Stimulated activated CD4-positive, alpha-beta T cell treated with anti-CD3 and anti-CD28 coated beads, Interleukin-12 subunit alpha, Interleukin-12 subunit beta, amount 100 ng/mL, for 4 hours (primary cell): ENCODE results near the gene CAPN7.
A peak's percentile ranks its signal among the peaks of the same experiment; 100 is the strongest.
"Not testable (repeated sequence)": the region's sequence is repeated elsewhere in the genome, so short reads cannot be mapped to it uniquely, and the experiment has no call there.

ENCODE experiments used
- DNase-seq: peaks from one replicate; pipeline ENCODE4 v3.0.0-alpha.2; 2020

CAPN7 gene

DNA sequence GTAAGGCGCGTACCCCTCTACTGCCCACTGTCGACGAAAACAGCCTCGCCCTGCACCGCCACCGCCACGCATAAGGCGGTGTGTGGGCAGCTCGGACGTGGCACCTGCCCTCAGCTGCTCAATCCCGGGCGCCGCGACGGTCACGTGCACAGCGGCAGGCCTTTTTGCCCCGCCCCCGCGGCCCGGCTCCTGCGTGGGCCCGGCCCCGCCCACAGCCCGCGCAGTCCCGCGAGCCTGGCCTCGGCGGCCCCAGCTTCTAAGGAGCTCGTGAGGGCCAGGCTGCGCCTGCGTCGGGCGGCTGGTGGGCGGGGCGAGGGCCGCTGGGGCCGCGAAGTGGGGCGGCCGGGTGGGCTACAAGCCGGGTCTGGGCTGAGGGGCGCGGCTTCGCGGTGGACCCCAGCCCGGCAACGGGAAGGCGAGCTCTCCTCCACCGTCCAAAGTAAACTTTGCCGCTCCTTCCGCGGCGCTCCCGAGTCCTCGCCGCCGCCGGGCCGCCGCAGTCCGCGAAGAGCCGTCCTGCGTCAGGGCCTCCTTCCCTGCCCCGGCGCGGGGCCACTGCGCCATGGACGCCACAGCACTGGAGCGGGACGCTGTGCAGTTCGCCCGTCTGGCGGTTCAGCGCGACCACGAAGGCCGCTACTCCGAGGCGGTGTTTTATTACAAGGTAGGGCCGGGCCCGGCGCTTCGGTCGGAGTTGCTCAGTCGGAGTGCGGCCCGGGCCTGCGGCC is at the start of gene CAPN7:
CAPN7 (plus strand) TSS at position 313 of the 728 bp plus-strand sequence; CDS start at position 563, 250 bp downstream.
- peak; percentile 94 for DNase-seq

DNA sequence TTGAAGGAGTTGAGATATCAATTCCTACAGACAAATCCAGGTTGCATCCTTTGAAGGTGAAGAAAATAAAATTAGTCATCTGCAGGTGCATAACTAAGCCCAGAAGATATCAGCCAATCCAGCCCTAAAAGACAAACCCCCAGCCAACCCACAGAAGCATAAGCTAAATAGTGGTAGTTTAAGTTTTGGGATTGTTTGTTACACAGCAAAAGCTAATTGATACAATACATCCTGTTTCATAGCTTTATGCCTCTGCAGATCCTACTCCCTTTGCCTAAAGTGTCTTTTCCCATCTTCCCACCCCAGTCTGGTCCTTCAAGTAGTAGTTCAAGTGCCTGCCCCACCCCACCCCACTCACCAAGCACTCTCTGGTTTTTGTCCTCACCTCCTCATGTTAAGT is 48.6 kb upstream of the CAPN7 start:
- no peak for DNase-seq

DNA sequence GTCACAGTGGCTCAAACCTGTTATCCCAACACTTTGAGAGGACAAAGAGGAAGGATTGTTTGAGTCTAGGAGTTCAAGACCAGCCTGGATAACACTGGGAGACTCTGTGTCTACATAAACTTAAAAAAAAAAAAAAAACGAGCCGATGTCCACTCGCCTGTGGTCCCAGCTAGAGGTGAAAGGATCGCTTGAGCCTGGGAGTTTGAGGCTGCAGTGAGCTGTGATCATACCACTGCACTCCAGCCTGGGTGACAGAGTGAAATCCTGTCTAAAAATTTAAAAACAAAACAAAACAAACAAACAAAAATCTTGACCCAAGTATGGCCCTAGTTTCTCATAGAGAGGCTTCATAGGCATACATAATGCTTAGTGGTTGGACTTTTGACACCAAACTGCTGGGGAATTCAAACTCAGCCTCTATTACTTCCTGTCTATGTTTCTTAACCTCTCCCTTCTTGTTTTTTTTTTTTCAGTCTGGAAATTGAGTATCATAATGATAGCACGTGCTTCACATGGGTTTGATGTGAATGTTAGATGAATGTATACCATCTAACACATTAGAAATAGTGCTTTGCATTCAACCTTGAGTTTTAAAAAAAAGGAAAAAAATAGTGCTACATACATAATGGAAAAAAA is 46.4 kb upstream of the CAPN7 start:
- DNase-seq = no peak

DNA sequence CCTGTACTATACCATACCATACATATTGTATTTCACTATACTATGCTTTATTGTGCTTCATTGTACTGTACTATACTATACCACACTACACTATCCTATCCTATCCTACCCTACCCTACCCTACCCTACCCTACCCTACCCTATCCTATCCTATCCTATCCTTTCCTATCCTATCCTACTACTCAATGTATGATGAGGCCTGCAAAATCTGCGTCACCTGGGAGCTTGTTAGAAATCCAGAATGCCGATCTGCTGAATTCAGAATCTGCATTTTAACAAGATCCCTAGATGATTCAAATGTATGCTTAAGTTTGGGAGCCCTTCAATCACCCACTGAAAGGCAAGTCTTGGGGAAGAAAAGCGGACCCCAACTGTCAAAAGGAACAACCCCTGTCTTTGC is 45.4 kb upstream of the CAPN7 start:
- DNase-seq = no peak

DNA sequence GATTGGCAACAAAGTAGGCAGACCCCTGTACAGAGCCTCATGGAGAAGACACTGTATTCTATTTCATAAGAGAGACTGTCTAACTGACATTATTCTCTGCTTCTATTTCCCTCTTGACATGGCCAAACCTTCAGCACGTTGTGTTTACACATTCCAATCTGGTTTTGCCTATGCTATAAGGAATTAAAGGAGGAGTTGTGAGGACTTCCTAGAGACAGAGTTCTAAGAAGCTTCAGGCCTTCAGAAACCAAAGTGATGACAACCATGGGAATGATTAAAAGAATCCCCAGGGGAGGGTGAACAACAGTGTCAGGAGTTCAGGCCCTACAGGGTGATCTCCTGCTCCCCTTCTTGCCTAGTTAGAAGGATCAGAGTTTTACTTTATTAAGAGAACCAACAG is 44.9 kb upstream of the CAPN7 start:
- DNase-seq = no peak

DNA sequence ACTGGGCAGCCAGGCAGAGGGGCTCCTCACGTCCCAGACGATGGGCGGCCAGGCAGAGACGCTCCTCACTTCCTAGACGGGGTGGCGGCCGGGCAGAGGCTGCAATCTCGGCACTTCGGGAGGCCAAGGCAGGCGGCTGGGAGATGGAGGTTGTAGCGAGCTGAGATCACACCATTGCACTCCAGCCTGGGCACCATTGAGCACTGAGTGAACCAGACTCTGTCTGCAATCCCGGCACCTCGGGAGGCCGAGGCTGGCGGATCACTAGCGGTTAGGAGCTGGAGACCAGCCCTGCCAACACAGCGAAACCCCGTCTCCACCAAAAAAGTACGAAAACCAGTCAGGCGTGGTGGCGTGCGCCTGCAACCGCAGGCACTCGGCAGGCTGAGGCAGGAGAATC is 42.4 kb upstream of the CAPN7 start:
- DNase-seq = not testable (repeated sequence)

DNA sequence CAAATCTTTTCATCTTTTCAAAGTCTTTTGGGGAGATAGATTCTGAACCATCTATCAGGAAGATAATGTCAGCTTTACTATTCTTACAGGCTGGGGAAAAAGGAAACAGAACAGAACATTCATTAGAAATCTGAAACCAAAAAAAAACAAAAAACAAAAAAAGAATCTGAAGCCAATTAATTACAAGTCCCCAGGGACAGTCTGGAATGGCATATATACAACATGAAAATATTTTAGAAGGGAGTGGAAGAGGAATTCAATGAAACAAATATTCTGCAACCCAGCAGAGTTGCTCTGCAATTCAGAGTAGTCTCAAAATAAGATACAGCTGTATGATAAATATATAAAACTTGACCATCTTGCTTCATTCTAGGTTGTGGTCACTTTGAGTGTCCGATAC is 41.7 kb upstream of the CAPN7 start:
- no peak for DNase-seq

DNA sequence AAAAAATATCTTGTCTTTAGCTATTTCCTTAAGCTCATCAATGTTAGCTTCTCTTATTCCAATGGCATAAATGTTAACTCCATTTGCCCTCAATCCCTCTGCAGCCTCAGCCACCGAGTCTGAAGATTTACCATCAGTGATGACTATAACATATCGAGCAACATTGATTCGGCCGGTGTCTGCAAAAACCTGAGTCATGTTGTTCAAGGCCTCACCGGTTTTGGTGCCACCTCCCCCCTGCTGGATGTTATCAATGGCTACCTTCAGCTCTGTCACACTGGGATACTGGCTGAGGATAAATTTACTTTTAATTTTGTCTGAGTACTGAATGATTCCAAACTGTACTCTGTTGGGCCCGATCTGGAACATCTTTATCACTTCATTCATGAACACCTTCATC is 41.0 kb upstream of the CAPN7 start:
- DNase-seq = no peak

DNA sequence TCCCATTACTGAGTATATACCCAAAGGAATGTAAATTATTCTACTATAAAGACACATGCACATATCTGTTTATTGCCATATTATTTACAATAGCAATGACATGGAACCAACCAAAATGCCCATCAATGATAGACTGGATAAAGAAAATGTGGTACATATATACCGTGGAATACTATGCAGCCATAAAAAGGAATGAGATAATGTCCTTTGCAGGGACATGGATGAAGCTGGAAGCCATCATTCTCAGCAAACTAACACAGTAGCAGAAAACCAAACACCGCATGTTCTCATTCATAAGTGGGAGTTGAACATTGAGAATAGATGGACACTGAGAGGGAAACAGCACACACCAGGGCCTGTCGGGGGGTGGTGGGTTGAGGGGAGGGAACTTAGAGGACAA is 39.7 kb upstream of the CAPN7 start:
- DNase-seq = not testable (repeated sequence)

DNA sequence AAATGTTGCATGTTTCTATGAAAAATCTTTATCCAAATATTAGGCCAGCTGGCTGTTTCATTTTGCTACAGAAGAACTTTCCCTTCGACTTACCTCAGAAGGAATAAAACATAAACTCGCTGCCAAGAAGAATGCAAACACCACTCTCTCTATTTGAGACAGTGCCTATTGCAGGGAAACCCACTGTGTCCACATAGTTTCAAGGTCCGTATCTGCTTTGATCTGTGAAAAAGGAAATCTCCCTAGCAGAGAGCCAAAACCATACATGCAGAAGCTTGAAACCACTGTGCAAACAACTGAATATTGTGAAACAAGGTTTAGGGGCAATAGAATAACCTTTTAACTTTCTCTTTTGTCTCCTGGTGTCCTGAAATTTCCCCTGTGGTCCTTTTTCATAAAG is 35.0 kb upstream of the CAPN7 start:
- no peak for DNase-seq

DNA sequence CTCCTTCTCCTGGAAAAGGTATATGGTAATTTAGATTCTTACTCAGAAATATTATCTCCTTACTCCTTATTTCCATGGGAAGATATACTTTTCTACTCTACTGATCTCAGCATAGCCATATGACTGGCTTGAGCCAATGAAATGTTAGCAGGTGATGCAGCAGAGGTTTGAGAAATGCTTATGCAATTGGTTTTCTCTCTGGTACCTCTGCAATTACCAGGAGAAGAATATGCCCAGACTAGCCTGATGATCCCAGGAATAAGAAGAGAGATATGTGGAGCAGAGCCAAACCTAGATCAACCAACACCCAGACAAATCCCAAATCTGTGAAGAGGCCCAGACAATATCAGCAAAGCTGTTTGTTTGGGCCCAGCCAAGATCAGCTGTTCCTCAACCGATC is 33.2 kb upstream of the CAPN7 start:
- DNase-seq = no peak

DNA sequence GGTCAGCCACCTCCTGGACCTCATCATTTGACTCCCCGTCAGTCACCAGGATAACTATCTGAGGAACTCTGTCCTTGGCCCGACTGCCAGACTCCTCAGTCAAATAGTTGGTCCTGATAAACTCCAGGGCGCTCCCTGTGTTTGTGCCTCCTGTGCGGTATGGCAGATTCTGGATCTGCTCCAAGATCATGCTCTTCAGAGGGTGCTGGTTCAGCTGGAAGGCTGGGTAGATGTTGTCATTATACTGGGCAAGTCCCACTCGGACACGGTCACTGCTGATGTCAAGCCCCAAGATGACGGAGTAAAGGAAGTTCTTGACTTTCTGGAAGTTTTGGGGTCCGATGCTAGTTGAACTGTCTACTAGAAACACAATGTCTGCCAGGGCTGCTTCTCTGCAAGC is 31.1 kb upstream of the CAPN7 start:
- DNase-seq = no peak

DNA sequence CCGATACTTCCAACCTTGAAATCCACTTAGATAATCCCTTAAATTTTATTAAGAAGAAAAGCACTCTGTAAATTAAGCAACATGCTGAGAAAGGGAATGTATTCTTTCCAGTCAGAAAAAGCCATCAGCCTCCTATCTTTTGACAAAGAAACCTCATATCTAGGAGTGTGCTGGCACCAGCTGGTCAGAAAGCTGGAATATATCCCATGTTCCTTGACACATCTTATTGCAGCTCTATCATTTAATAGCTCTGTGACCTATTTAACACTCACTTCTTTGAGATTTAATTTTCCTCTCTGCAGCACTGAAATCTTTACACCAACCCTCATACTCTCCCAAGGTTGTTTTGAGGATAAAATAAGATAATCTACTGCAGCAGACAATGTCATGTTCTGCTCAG is 30.4 kb upstream of the CAPN7 start:
- no peak for DNase-seq

DNA sequence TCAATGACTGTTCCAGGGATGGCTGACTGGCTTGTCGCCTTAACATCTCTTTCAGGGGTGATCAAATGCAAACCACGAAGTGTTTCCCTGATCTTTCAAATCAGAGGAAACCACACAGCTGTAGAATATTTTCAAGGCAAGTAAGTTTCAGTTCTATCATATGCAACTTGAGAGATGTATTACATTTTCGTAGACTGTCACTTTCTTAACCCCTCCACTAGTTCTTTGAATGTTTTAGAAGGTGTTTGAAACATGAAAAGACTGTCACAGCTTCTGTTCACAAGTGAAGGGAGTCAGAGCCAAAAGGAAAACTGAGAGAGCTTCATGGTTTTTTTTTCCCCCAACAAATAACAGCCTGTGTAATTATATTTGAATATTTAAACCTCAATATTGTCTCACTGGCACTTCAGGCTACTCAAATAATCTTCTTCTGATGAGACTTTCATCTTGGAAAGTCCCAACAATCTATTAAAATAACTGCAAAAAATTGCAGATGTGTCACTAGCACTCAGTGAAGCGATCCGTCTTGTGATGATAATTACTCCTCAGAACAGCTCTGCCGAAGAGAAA is 25.9 kb upstream of the CAPN7 start:
- no peak for DNase-seq

DNA sequence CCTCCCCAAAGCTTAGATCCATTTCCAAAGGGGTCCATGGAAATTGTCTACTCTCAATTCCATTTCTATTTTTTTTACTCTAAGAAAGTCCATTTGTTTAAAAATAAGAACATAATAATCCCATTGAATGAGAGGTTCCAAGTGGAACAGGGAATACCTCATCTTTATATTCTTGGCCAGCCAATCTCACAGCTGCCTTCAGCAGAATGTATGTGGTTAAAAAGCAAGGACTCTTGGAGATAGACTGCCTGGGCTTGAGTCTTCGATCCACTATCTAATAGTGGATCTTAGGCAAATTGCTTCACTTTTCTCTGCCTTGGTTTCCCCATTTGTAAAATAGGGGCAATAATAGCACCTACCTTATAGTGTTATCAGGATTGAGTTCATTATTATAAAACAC is 24.5 kb upstream of the CAPN7 start:
- DNase-seq = no peak

DNA sequence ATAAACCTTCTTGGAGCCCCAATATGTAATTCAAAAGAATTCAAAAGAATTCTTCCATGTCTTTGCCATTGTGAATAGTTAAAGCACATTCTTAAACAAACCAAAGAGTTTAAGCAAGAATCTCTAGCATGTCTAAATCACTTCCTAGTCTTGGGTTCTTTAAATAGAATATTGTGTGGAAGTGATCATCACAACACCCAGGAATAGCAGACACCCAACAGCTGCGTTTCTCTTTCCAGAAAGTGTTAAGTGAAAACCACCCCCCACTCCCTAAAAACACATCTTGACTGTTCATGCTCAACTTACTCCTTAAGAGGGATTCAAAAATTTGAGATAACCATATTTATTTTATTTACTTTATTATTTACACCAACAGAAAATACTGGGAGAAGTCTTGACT is 24.1 kb upstream of the CAPN7 start:
- DNase-seq = no peak

DNA sequence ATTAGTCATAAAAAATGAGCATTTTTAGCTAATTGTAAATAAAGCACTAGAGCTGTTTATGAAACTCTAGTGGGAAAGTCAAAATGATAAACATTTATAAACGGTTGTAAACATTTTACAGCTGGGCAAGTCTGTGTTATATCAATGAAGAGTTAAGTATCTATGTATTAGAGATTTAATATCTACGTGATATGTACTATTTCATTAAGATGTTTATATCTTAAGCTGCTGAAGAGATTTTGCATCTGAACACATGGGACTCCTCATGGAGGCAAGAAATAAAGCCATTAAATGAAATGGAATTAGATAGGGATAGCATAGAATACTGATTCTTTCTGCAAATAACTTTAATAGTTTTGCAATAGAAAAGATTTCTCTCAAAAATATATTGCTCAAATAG is 23.0 kb upstream of the CAPN7 start:
- no peak for DNase-seq

DNA sequence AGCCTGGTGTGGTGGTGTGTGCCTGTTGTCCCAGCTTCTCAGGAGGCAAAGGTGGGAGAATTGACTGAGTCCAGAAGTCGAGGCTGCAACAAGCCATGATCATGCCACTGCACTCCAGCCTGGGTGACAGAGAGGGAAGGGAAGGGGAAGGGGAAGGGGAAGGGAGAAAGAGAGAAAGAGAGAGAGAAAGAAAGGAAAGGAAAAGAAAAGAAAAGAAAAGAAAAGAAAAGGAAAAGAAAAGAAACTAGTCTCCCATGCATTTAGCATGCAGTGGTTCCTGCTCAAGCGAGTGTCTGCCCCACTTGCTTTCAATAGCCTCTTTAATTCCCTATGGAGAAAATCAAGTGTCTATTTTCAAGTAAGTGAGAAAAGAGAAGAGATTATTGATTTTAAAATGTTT is 20.6 kb upstream of the CAPN7 start:
- DNase-seq = no peak

DNA sequence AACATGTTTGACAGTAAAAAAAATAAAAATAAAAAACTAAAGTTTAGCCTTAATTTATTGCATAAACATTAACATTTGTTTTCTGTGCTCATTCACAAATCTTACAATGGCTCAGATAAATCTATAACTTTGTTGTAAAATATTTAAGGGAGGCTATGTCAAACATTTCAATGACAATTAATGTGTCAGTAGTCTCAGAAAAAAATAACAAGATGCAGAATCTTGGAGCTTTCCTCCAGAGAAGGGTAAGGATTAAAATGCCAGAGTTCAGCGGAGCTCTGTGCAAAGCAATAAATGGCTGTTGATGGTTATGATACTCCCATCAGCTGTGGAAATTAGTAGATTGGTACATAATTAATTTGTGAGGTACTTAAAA is 20.0 kb upstream of the CAPN7 start:
- no peak for DNase-seq

DNA sequence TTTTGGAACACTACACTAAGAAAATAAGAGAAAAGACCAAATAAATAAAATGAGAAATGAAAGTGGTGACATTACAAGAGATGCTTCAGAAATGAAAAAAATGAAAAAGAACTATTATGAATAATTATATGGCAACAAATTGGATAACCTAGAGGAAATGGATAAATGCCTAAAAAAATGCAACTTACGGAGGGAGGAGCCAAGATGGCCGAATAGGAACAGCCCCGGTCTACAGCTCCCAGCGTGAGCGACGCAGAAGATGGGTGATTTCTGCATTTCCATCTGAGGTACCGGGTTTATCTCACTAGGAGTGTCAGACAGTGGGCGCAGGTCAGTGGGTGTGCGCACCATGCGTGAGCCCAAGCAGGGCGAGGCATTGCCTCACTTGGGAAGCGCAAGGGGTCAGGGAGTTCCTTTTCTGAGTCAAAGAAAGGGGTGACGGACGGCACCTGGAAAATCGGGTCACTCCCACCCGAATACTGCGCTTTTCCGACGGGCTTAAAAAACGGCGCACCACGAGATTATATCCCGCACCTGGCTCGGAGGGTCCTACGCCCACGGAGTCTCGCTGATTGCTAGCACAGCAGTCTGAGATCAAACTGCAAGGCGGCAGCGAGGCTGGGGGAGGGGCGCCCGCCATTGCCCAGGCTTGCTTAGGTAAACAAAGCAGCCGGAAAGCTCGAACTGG is 19.4 kb upstream of the CAPN7 start:
- DNase-seq = not testable (repeated sequence)

DNA sequence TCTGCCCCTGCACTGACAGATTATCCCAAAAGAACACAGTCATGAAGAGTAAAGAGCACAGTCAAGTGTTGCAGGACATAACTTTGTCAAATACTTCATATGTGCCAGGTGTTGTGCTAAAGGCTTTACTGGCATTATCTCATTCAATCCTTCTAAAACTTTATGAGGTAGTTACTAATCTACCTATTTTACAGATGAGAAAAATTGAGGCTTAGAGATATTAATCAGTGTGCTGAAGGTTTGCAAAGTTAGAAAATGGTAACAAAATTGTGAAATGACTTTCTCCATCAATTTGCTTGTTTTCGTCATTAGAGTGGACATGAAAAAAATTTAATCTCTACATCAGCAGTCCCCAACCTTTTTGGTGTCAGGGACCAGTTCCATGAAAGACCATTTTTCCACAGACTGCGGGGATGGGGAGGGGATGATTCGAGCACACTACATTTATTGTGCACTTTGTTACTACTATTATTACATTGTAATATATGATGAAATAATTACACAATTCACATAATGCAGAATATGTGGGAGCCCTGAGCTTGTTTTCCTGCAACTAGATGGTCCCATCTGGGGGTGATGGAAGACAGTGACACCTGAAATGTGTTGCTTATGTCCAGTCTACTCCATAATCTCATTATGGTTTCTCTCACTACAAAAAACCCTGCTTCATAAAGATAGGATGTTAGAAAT is 8.6 kb upstream of the CAPN7 start:
- no peak for DNase-seq

DNA sequence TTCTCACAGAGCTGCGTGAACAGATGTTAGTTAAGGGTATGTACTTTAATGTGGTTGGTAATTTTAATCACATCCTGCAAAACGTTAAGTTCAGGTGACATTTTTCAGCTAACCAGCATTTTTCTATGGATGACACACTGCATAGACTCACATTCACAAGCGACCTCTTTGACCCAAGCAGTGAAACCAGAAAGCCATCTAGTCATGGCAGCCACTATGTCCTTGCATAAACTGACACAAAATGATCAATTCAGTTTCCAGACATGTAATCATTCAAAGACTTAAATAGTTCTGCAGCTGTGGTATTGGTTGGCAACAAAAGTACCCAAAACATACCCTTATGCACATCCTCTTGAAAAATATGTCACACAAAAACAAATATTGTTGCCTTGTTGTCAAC is 7.4 kb upstream of the CAPN7 start:
- no peak for DNase-seq

DNA sequence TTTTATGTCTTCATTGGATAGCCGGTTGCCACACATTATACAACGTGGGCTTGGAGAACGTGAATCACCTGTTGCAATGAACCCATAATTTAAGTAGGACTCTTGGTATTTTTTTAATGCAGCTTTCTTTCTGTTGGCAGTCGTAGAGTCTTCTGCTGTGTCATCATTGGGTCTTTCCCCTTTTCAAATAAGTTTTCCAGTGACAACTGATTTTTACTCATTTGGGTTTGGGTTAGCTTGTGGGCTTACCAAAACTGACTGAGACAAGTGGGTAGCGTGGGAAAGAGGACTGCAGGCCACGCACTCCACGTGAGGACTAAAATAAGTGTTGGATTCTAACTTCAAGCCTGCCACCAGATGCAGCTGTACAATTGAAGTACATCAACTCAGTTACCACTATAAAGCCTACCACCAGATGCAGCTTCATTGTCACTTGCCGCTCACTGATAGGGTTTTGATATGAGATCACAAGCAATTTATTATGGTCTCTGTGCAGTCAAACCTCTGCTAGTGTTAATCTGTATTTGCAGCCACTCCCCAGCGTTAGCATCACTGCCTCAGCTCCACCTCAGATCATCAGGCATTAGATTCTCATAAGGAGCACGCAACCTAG is 6.4 kb upstream of the CAPN7 start:
- DNase-seq = no peak
